Right renal pelvis (tissue), 4 donors: ENCODE measurements around the gene EIPR1. TPM values are rescaled to one million over a fixed set of nuclear protein-coding genes. Genes with fewer than 3 reads are reported as not detected.
A peak's percentile ranks its signal among the peaks of the same experiment; 100 is the strongest.
"Not testable (repeated sequence)": the region's sequence is repeated elsewhere in the genome, so short reads cannot be mapped to it uniquely, and the experiment has no call there.

ENCODE experiments used
- DNase-seq, 4 donors: peaks; one replicate each; pipeline ENCODE4 v3.0.0-alpha.2; 2013; ENCODE audit warnings: low read depth in 4 of 4, low spot score in 3 of 4, missing footprints in 1 of 4
- polyA plus RNA-seq, 4 donors: library from polyadenylated mRNA; unstranded; fragments of 120-200 nt; gene quantifications; one replicate each; pipeline ENCODE4 v1.2.1, GENCODE V29; 2013; ENCODE audit not compliant: insufficient read length in 4 of 4

Gene EIPR1
- polyA plus RNA-seq, 4 donors = 25.4 to 26.1 (median 25.6) TPM

DNA sequence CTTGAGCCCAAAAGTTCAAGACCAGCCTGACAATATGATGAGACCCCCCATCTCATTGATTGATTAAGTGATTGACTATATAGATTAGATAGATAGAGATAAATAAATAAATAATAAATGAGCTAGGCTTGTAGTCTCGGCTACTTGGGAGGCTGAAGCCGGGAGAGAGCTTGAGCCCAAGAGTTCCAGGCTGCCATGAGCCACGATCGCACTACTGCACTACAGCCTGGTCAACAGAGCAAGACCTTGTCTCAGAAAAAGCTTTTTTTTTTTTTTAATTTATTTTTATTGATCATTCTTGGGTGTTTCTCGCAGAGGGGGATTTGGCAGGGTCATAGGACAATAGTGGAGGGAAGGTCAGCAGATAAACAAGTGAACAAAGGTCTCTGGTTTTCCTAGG, 12.4 kb downstream of the EIPR1 start:
- DNase-seq = no peak

DNA sequence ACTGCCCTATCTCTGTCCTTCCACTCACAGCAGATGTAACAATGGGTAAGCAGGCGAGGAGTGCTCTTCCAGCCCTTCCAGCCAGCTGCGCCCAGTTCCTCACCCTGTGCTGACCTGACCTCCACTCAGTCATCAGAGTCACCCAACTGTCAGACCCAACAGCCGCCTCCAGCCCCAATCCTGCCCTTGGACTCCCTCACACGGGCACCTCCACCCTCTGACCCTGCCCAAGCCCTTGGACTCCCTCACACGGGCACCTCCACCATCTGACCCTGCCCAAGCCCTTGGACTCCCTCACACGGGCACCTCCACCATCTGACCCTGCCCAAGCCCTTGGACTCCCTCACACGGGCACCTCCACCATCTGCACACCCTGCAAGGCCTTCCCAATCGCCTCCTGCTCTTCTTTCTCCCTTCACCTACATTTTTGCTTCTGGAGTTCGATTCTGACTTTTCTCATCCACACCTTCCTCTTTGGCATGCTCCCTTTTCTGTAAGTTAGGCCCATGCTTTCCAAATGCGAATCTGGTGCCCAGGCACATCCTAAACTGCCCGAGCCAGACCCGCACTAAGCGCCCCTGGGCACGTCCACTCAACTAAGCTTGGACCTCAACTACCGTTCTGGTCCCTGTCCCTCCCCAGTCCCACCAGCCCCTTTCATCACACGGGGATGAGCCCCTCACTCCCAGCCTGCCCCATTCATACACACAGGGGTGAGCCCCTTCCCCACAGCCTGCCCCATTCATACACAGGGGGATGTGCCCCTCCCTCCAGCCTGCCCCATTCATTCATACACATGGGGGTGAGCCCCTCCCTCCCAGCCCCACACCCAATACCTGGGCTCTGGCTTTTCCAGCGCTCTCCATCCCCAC, 15.9 kb downstream of the EIPR1 start:
- no peak for DNase-seq

DNA sequence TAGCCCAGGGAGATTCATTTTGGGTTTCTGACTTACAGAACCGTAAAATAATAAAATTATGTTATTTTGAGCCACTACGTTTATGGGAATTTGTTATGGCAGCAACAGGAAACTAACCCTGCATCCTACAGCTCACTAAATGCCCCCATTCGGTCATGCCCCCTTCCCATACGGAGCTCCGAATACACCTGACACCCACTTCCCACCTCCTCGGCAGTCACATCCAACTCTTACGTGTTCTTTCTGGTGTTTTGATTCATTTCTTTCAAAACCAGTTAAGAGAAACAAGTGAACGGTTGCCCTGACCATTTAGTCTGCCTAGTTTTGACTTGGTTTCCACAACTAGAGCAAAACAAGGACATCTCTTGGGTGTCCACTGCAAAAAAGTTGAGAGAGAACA, 19.7 kb downstream of the EIPR1 start:
- DNase-seq = no peak

DNA sequence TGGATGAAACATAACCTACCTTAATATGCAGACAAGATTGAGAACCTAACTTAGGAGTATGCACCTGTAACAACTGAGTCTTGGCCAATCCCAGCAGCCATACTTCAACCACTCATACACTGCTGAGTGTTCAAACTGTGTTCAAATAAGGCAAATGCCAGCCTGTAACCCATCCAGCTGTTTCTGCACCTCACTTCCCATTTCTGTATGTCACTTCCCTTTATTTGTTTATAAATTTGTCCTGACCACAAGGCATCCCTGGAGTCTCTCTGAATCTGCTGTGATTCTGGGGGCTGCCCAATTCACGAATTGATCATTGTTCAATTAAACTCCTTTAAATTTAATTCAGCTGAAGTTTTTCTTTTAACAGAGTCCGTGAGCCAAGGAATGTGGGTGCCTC, 20.2 kb downstream of the EIPR1 start:
- DNase-seq = not testable (repeated sequence)

DNA sequence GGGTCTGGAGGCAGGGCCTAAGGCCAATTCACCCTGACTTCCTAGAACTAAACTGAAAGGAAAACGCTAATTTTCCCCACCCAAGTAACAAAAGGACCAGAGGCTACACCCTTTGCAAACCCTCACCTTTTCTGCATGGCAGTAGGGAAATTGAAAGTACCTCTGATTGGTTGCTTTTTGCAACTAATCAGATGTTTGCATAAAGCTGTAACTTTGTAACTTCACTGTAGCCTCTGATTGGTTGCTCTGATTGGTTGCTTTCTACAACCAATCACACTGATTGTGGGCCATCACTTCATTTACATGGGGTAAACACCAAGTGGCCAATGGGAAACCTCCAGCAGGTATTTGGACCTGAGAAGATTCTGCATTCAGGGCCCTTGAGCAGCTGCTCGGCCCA, 20.8 kb downstream of the EIPR1 start:
- no peak for DNase-seq

DNA sequence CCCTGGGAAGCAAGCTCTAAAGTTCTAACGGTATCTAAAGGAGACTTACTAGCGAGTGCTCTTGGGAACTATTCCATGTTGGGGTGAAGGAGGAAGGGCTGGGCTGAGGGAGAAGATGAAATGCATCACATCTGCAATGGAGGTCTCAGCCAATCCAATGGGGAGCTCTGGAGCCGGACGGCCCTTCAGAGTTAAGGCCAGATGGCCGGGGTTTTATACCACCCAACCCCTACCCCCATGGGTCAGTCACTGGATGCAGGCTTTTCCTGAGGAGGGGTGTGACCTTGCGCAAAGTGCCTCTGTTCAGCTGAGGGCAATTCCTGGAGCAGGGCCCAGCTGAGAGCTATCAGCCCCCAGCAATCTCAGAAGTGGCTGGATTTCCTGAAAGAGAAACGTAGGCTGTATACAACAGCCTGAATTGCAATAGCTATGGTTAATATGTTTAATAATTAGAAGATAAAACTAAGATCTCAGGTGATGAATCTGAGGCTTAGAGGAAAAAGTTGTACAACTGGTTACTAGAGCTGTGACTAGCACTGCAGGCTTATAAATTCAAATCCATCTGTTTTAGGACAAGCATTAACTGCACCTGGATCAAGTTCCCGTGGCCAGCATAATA, 21.6 kb downstream of the EIPR1 start:
- no peak for DNase-seq

DNA sequence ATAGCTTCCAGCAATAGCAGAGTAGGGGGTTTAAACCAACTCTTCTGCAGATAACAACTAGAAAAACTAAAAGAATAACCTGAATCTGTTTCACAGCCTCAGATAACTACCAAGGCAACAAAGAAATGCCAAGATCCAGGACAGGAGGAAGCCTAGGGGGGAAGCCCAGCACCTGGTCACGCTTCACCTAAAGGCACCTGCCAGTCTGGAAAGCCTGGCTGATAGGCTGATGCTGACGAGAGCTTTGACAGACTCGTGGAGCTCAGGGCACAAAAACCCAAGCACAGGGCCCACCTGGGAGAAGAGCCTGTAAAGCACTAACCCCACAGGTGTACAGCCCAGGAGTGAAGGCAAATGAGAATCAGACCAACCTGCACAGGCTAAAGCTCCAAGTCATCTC, 22.6 kb downstream of the EIPR1 start:
- no peak for DNase-seq

DNA sequence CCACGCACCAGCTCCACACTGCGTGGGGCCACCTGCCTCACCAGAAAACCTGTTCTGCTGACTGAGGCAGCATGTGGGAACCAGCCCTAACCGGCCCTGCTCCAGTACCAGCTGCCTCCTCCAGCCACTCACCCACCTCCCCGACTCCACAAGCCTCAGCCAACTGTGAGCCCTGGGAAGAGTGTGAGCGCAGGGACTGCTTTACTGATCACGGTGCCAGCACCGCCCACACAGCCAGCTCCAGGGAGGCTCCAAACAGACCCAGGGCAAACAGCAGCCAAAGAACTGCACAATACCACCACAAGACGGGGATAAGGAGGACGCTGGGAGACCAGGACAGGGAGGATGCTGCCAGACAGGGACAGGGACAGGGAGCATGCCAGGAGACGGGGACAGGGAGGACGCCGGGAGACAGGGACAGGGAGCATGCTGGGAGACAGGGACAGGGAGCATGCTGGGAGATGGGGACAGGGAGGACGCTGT, 28.4 kb downstream of the EIPR1 start:
- DNase-seq = no peak

DNA sequence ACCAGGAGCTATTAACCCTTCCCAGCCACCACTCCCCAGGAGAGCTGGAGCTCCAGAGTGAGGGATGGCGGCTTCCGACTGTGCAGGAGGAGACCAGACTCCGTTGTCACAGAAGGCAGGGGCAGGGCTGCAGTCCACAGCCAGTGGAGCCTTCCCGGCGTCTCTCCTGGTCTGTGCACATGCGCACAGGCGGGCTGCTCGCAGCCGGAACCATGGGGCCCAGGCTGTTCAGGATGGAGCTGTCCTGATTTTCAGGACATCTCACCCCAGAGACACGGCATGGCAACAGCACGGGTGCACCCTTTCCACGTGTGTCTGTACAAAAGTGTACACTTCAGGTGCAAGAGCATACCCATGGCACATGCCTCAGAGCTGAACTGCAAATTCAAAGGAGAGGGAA, 28.9 kb downstream of the EIPR1 start:
- DNase-seq = peak in 1 of 4 donors; percentile 20

DNA sequence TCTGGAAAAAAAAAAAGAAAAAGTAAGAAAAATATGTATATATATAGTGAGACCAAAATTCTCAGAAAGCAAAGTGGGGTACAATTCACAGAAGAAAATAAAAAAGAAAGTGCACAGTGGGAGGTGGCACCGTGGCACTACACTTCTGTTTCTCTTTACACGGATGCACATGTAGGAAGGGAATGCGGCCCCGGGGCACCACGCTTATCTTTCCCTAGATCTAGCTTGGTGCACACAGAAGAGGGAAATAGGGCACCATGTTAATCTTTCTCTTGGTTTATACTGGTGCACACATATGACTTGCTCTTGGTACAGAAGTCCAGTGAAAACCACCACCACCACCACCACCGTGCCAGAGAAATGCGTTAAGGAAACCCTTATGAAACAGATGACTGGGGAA, 32.0 kb downstream of the EIPR1 start:
- no peak for DNase-seq

DNA sequence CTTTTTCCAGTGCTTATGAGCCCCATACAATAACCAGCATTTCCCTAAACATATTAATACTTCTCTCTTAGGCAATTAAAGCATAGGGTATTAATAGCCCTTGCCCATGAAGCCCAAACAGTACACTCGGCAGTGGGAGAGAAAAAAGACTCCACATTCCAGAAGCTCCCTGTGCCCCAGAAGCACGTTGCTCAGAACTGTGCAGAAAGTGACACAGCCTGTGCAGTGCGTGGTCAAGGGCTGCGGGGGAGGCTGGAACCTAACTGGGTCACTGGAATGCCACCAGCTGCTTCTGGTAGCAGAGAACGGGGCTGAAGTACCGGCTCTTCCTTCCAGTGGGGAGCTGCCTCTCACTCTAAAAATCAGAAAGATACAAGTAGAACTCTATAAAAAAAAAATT, 32.7 kb downstream of the EIPR1 start:
- DNase-seq = no peak

DNA sequence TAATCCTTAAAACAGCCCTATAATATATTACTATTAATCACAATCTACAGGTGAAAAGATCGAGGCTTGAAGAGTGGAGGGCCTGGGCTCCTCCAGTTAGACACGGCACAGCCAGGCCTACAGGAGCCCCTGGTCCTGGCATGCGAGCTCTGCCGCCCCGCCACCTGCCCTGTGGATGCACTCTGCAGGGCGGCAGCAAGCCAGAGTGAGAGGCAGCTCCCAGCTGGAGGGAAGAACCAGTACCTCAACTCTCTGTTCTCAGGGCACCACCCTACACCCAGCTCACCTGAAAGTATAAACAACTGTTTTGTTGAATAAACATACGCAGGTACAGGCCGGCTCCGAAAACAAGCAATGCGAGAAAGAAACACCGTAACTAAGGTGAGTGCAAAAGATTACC, 34.6 kb downstream of the EIPR1 start:
- DNase-seq = no peak

DNA sequence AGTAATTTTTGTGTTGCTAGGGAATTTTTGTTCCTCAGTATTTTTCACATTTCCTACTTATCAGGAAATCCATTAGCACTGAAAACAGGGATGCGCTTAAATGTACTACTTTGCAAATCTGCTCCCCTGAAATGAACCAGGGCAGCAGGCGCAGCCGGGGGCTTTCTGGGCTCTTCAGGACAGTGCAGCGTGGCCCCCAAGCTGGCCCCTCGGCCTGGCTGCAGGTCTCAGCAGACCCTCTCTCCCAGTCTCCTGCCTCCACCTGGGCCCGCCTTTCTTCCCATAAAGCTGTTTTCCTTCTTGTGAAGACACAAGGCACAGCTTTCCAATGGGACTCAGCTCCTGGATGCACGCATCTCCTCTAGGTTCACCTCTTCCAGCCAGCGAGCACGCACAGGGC, 35.3 kb downstream of the EIPR1 start:
- DNase-seq = no peak

DNA sequence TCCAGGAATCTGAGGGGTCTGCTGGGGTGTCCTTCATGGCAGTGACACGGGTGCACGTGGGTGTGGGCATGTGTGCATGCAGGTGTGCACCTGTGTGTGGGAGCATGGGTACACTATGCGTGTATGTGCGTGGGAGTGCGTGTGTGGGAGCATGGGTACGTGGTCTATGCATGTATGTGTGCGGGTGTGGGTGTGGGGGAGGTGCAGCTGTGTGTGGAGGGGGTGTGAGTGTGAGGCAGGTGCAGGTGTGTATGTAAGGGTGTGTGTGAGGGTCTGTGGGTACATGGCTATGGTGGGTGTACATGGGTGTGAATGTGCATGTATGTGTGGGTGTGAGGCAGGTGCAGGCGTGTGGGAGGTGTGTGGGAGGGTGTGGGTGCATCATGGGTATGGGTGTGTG, 36.3 kb downstream of the EIPR1 start:
- DNase-seq = no peak

DNA sequence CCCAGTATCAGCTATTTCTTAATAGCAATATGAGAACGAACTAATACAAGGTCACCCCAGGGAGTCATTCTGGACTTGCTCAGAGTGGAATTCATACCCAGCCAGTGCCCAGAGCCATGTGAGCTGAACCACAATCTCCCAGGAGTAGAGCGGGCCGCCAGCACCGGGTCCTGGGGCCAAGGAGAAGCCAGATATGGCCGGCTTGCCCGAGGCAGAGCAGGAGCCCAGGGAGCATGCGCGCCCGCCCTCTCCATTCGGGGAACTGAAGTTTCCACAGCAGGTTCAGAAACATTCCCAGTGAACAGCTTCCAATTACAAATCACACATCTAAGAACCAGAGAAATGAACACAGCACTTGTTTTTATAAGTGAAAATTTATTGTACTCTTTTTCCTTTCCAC, 37.5 kb downstream of the EIPR1 start:
- no peak for DNase-seq

DNA sequence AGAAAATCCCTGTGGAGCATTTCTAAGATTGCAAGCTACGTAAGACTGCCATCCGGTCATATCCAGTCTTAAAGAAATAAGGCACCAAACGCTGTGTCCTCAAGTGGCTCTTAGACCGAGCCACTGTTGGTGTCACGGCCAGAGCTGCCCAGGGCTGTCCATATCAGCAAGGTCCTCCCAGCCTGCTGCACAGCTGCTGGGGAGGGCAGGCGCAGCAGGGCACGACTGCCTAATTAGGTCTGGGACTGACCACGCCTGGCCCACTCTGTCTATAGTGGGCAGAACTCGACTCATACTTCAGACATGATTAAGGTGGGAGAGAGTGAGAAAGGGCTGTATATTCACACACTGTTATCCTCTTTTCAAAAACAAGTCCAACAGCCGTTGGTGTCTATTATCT, 39.3 kb downstream of the EIPR1 start:
- DNase-seq = no peak

DNA sequence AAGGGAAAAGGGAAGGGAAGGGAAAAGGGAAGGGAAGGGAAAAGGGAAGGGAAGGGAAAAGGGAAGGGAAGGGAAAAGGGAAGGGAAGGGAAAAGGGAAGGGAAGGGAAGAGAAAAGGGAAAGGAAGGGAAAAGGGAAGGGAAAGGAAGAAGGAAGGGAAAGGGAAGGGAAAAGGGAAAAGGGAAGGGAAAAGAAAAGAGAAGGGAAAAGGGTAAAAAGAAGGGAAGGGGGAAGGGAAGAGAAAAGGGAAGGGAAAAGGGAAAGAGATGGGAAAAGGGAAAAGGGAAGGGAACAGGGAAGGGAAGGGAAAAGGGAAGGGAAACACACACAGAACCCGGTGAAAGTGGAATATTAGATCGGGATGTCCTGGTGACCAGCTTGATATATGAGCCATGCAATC, 40.8 kb downstream of the EIPR1 start:
- DNase-seq = no peak

DNA sequence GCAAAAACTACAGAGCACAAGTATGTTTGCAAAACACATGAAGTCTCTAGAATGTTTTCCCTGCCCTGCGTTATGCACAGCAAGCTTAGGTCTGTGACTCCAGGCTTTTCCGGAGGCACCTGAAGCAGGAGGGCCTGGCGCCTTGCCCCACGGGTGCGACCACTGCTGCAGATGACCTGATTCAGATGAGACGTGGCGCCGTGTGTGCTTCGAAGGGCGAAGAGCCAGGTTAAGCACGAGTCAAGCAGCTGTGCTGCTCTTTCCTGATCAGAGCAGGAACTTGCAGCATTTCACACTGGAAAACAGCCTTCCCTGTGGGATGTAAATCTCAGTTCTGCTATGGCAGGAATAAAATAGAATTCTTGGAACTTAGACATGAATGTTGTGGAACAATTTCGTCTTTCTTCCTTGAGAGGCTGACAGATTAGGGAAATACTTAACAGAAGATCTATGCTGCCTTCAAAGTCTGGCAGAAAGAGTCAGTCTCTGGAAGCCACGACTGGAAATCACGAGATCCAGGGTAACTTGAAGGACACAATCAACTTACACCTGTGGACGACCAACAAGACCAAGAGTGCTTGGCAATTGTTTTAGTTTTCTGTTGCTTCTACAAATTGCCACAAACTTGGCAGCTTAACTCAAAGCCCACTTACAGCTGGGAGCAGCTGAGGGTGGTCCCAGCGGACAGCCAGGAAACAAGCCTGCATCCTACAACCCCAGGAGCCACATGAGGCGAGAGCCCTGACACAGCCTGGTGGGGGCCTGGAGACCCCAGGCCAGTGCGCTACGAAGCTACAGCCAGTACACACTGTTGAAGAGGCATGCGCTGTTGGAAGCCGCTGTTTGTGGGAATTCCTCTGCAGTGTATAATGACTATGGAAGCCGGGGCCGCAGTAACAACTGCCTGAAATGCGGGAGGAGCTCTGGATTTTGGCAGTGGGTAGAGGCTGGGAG, 42.9 kb downstream of the EIPR1 start:
- DNase-seq = no peak

DNA sequence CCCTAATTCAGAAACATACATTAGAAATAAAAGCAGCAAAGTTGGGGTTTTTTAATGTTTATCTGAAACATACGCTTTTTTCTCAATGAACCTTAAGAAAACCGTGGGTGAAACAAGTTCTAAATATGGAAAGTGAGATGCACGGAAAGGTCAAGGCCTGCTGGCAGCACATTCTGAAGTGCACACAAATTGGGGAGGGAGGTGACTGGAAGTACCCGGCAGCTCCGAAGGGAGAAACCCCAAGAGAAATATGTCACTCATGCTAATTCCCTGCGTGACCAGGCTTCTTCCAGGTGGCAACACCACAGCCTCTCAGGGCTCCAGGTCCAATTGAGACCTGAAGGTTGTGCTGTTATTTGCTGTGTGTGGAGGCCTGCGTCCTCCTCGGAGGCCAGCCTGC, 45.5 kb downstream of the EIPR1 start:
- no peak for DNase-seq

DNA sequence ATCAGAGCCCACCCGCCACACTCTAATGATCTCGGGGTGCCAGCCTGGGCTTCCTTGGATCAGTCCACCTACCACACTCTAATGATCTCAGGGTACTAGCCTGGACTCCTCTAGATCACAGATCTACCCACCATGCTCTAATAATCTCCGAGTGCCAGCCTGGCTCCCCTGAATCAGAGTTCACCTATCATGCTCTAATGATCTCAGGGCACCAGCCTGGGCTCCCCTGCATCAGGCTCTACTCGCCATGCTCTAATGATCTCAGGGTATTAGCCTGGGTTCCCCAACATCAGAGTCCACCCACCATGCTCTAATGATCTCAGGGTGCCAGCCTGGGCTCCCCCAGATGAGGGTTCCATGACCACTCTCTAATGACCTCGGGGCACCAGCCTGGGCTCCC, 48.1 kb downstream of the EIPR1 start:
- DNase-seq = no peak

DNA sequence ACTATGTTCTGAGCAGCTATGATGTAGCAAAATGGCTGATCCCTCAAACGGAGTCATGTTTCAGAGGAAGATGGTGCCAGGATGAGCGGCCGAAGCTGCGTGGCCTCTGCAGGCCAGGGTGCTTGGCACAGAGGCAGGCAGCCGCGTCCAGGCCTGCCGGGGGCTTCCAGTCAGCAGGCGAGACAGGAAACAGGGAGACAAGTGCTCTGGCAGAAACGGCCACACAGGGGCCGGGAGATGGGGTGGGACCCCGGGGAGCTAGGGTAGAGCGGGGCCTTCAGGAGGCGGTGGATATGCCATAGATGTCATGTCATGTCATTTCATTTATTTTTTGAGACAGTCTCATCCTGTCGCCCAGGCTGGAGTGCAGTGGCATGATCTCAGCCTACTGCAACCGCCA, 50.7 kb downstream of the EIPR1 start:
- no peak for DNase-seq
